ENCODE measurements around the gene ROR2.

The ROR2 gene

GRCh38 chr9:91949392-91949945 lies 559 bp downstream of the ROR2 start:
- peak overlapping the region; percentile 78 for H3K4me3 ChIP-seq (replicated peaks; ENCODE audit: low read depth, low read length)

DNA sequence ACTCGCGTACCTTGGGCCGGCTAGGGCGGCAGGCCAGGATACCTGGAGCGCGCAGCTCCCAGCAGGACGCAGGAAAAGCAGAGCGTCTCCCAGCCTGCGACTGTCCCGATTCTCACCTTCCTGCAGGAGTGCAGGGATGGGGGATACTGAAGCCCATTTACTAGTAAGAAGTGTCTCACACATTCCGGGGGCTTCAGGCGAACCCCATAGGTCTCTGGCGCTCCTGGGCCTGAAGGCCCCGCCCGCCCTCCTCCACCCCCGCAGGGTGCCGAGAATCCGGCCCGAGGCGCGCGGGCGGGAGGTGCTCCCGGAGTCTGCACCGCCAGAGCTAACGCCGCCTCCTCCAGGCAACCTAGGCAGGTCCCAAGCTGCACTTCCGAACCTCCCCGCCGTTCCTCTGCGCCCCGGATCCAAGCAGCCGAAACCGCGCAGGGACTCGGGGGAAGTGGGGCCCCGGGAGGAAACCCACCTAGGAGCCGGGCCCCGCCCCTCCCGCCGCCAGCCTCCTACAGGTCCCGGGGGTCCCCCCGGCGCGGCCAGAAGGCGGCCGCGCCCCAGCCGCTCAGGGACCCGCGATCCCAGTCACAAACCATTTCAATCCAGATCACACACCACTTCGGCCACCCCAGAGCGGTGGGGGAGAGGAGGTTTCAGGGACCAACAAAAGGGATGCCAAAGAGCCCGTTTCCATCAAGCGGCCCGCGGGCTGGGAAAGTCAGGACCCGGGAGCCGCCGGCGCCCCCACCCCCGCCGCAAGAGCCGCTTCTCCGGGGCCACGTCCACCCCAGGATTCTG lies 1.2 kb downstream of the ROR2 start:
- TF ChIP-seq CTCF (IDR thresholded peaks at IDR 0.05; ENCODE audit: low read length, missing control alignments): no peak
- peak; percentile 67 for DNase-seq (ENCODE audit: low read depth)
- H3K4me3 ChIP-seq (replicated peaks; ENCODE audit: low read depth, low read length): peak overlapping the region; percentile 78

More at GRCh38 chr9:91949392-91949945, 559 bp downstream of the ROR2 start:
- no peak for TF ChIP-seq CTCF (IDR thresholded peaks at IDR 0.05; ENCODE audit: low read length, missing control alignments)
- DNase-seq (ENCODE audit: low read depth): peak; percentile 27

DNA sequence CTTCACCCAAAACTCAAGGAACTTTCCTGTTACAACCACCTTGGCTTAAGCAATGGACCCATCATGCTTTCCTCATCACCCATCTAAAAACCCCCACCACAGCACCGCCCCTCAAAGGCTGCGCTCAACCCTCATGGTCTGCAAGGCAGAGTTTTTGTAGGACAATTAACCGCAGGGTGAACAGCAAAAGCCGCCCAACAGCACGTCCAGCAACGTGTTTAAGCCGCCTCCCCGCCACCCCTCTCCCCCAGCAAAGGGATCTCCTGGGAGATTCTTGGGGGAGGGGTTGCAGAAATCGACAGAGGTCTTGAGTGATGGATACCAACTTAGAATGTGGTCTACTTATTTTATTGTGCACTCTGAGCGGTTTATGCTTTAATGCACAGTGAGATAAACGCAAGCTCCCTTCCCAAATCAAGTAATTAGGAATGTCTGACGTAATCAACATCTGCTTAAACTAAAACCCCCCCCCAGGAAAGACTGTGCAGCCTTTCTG lies 1.9 kb downstream of the ROR2 start:
- peak overlapping the region; percentile 78 for H3K4me3 ChIP-seq (replicated peaks; ENCODE audit: low read depth, low read length)
- DNase-seq (ENCODE audit: low read depth): peak; percentile 56
- TF ChIP-seq CTCF (IDR thresholded peaks at IDR 0.05; ENCODE audit: low read length, missing control alignments): no peak

GRCh38 chr9:91946653-91947488 lies 3.2 kb downstream of the ROR2 start:
- no peak for DNase-seq (ENCODE audit: low read depth)

GRCh38 chr9:91946196-91946595 lies 3.8 kb downstream of the ROR2 start:
- DNase-seq (ENCODE audit: low read depth): no peak
- peak overlapping the region; percentile 7 for H3K4me3 ChIP-seq (replicated peaks; ENCODE audit: low read depth, low read length)
- TF ChIP-seq CTCF (IDR thresholded peaks at IDR 0.05; ENCODE audit: low read length, missing control alignments): no peak

More at GRCh38 chr9:91946653-91947488, 3.2 kb downstream of the ROR2 start:
- TF ChIP-seq CTCF (IDR thresholded peaks at IDR 0.05; ENCODE audit: low read length, missing control alignments): no peak
- H3K4me3 ChIP-seq (replicated peaks; ENCODE audit: low read depth, low read length): no peak overlapping the region

- TF ChIP-seq CTCF (IDR thresholded peaks at IDR 0.05; ENCODE audit: low read length, missing control alignments): no peak
- peak; percentile 78 for DNase-seq (ENCODE audit: low read depth)
- H3K4me3 ChIP-seq (replicated peaks; ENCODE audit: low read depth, low read length): peak overlapping the region; percentile 27
Observed at GRCh38 chr9:91945277-91946085, 4.5 kb downstream of the ROR2 start.

Data from fibroblast of pulmonary artery (primary cell).